GM23338 (cell line): ENCODE results near the gene RAD51. TPM values are rescaled to one million over a fixed set of nuclear protein-coding genes. Genes with fewer than 3 reads are reported as not detected.

ENCODE experiments used
- ATAC-seq: fragments of 200-7000 bp; cut with Tn5 transposase; 3 replicates; pipeline ENCODE4 v1.9.1; 2020
- DNase-seq: peaks from one replicate; pipeline ENCODE4 v3.0.0-alpha.2; 2015; ENCODE audit warnings: low spot score
- H2AFZ ChIP-seq: fragments of 200-600 bp; sonication (generic); 2 replicates; pipeline ENCODE4 v1.8.0; 2016; ENCODE audit warnings: antibody characterized with exemption, mild to moderate bottlenecking, moderate library complexity
- H3F3A ChIP-seq: fragments of 200-600 bp; sonication (generic); replicated peaks from 2 replicates; pipeline ENCODE4 v1.8.0; 2017; ENCODE audit warnings: antibody characterized with exemption, mixed run types, low read depth
- H3K27ac ChIP-seq: fragments of 200-600 bp; sonication (generic); 2 replicates; pipeline ENCODE4 v1.6.1; 2016; ENCODE audit warnings: low read depth
- H3K27me3 ChIP-seq: fragments of 200-600 bp; sonication (generic); 2 replicates; pipeline ENCODE4 v1.8.0; 2016; ENCODE audit warnings: mild to moderate bottlenecking, mixed run types, moderate library complexity; ENCODE audit not compliant: insufficient read depth
- H3K36me3 ChIP-seq: fragments of 200-600 bp; sonication (generic); 2 replicates; pipeline ENCODE4 v1.8.0; 2016; ENCODE audit warnings: mild to moderate bottlenecking; ENCODE audit not compliant: insufficient read depth
- H3K4me1 ChIP-seq: fragments of 200-600 bp; sonication (generic); 2 replicates; pipeline ENCODE4 v1.8.0; 2016; ENCODE audit warnings: mild to moderate bottlenecking, moderate library complexity; ENCODE audit not compliant: insufficient read depth
- H3K4me2 ChIP-seq: fragments of 200-600 bp; sonication (generic); 2 replicates; pipeline ENCODE4 v1.7.1; 2017; ENCODE audit warnings: mixed run types
- H3K4me3 ChIP-seq: fragments of 200-600 bp; sonication (generic); 2 replicates; pipeline ENCODE4 v1.6.1; 2016; ENCODE audit warnings: mixed run types
- H3K79me2 ChIP-seq: fragments of 200-600 bp; sonication (generic); replicated peaks from 2 replicates; pipeline ENCODE4 v1.8.0; 2017; ENCODE audit warnings: mild to moderate bottlenecking; ENCODE audit not compliant: insufficient read depth
- H3K9me2 ChIP-seq: fragments of 200-600 bp; sonication (generic); 2 replicates; pipeline ENCODE4 v1.8.0; 2017; ENCODE audit not compliant: insufficient read depth
- H4K20me1 ChIP-seq: fragments of 200-600 bp; sonication (generic); replicated peaks from 2 replicates; pipeline ENCODE4 v1.8.0; 2017; ENCODE audit warnings: mild to moderate bottlenecking; ENCODE audit not compliant: insufficient read depth
- H3K27ac Mint-ChIP-seq: 2 replicates; pipeline ENCODE4 v1.8.0; 2020; ENCODE audit warnings: inconsistent platforms, mild to moderate bottlenecking, moderate library complexity, mixed read lengths
- H3K27me3 Mint-ChIP-seq: 3 replicates; pipeline ENCODE4 v1.8.0; 2022; ENCODE audit warnings: low read depth, mild to moderate bottlenecking, moderate library complexity, mixed read lengths, inconsistent platforms; ENCODE audit not compliant: insufficient read depth, poor library complexity
- H3K36me3 Mint-ChIP-seq: 3 replicates; pipeline ENCODE4 v1.8.0; 2021; ENCODE audit warnings: low read depth, mild to moderate bottlenecking, inconsistent platforms, moderate library complexity, mixed read lengths
- H3K4me1 Mint-ChIP-seq: 3 replicates; pipeline ENCODE4 v1.8.0; 2020; ENCODE audit warnings: mild to moderate bottlenecking, inconsistent platforms, mixed read lengths
- H3K4me3 Mint-ChIP-seq: 3 replicates; pipeline ENCODE4 v1.8.0; 2021; ENCODE audit warnings: moderate library complexity, mild to moderate bottlenecking, inconsistent platforms, mixed read lengths
- H3K9me3 Mint-ChIP-seq: 3 replicates; pipeline ENCODE4 v1.8.0; 2020; ENCODE audit warnings: moderate library complexity, mild to moderate bottlenecking, inconsistent platforms, mixed read lengths
- CREB1 ChIP-seq: fragments of 250-450 bp; sonication (Bioruptor Pico); IDR thresholded peaks from 2 replicates; pipeline ENCODE4 v1.5.0; 2020; ENCODE audit warnings: low read depth, mild to moderate bottlenecking, moderate library complexity
- CTCF ChIP-seq, 2 experiments: fragments of 200-600 bp in 1 of 2; sonication (generic) in 1 of 2; conservative IDR thresholded peaks; 2 replicates each; pipeline versions ENCODE4 v1.5.1 to v1.6.1; 2016 to 2017; ENCODE audit warnings: antibody characterized with exemption in 2 of 2, low read depth in 2 of 2, mild to moderate bottlenecking in 2 of 2, moderate library complexity in 1 of 2
- EZH2 ChIP-seq: fragments of 200-600 bp; sonication (generic); IDR thresholded peaks from one replicate; pipeline ENCODE4 v1.8.0; 2017; ENCODE audit warnings: antibody characterized with exemption, mild to moderate bottlenecking, low read depth; ENCODE audit not compliant: unreplicated experiment
- EZH2phosphoT487 ChIP-seq: fragments of 200-600 bp; sonication (generic); IDR thresholded peaks from one replicate; pipeline ENCODE4 v1.8.1; 2018; ENCODE audit warnings: antibody characterized with exemption; ENCODE audit not compliant: unreplicated experiment
- JUNB ChIP-seq: IDR thresholded peaks from one replicate; pipeline ENCODE4 v1.6.1; 2016; ENCODE audit warnings: antibody characterized with exemption; ENCODE audit not compliant: unreplicated experiment
- NANOG ChIP-seq: IDR thresholded peaks from 2 replicates; pipeline ENCODE4 v1.6.1; 2016; ENCODE audit warnings: antibody characterized with exemption, borderline replicate concordance
- POLR2AphosphoS5 ChIP-seq: IDR thresholded peaks from 2 replicates; pipeline ENCODE4 v1.6.1; 2016; ENCODE audit warnings: antibody characterized with exemption, low read depth
- STAT1 ChIP-seq: IDR thresholded peaks from one replicate; pipeline ENCODE4 v1.6.1; 2016; ENCODE audit warnings: antibody characterized with exemption; ENCODE audit not compliant: unreplicated experiment
- ZNF114 ChIP-seq: fragments of 250-450 bp; sonication (Bioruptor Pico); IDR thresholded peaks from 2 replicates; pipeline ENCODE4 v1.5.0; 2020; ENCODE audit warnings: mild to moderate bottlenecking, moderate library complexity
- ZNF331 ChIP-seq: fragments of 250-450 bp; sonication (Bioruptor Pico); IDR thresholded peaks from 2 replicates; pipeline ENCODE4 v1.5.0; 2020; ENCODE audit warnings: low read depth, mild to moderate bottlenecking, moderate library complexity
- polyA plus RNA-seq: library from polyadenylated mRNA; unstranded; fragments of >200 nt; fragmentation: Nextera tagmentation; extraction: Ambion mirVana; gene quantifications from 2 replicates; pipeline ENCODE4 v1.2.1, GENCODE V29; 2016
- total RNA-seq: library from RNA; depleted of rRNA; stranded (reverse); fragments of >200 nt; shearing (Covaris generic); gene quantifications from 2 replicates; pipeline ENCODE4 v1.2.3, GENCODE V29; 2014
- TF ChIP-seq, protein P1 (sequence below): IDR thresholded peaks from one replicate; pipeline ENCODE4 v1.6.1; 2018; ENCODE audit warnings: antibody characterized with exemption; ENCODE audit not compliant: unreplicated experiment
- TF ChIP-seq, protein P2 (sequence below): fragments of 250-450 bp; sonication (Bioruptor Pico); IDR thresholded peaks from 2 replicates; pipeline ENCODE4 v1.5.0; 2020; ENCODE audit warnings: mild to moderate bottlenecking, moderate library complexity
- TF ChIP-seq, protein P3 (sequence below): IDR thresholded peaks from 2 replicates; pipeline ENCODE4 v1.6.1; 2016; ENCODE audit warnings: antibody characterized with exemption

Gene RAD51
- total and polyA plus RNA-seq, 2 experiments from 2014 or later = 20.3 to 26.2 TPM

DNA sequence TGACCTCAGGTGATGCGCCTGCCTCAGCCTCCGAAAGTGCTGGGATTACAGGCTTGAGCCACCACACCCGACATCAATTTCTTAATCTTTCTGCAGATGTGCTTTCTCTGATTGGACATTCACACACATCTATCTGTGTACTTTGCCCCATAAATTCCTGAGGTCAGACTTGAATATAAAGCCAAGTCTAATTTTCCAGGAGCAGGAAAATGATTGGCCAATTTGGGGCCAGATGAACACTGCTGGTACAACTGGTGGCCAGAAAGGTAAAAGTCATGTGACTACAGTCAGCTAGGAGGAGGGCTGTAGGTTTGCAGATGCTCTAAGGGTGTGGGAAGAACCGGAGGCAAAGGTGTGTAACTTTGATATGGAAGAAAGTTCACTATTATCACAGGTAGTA, 3.2 kb upstream of the RAD51 start:
- Histone ChIP-seq H3F3A (peaks cover 15% of the 10 kb centered on the region), H2AFZ (no peak overlapping the region), H3K4me3 (no peak overlapping the region), H3K9me2 (no peaks in the 10 kb centered on the region), H3K4me2 (no peak overlapping the region), H4K20me1 (no peaks in the 10 kb centered on the region), H3K79me2 (peaks cover 12% of the 10 kb centered on the region), H3K27ac (no peak overlapping the region), H3K4me1 (peaks cover 7% of the 10 kb centered on the region; the same call in 1 of the 2 replicates), H3K27me3 (no peaks in the 10 kb centered on the region), H3K36me3 (no peaks in the 10 kb centered on the region; the same call in 1 of the 2 replicates)
- TF ChIP-seq EZH2phosphoT487 (no peak), JUNB (no peak), ZNF331 (CRISPR knock-in tag) (no peak), EZH2 (no peak), ZNF114 (CRISPR knock-in tag) (no peak), CREB1 (CRISPR knock-in tag) (no peak), NANOG (no peak), POLR2AphosphoS5 (no peak), CTCF (conservative IDR thresholded peaks at IDR 0.05; ENCODE audit: low read depth in 2 of 2) (no peak), STAT1 (no peak)
- TF ChIP-seq, protein P1, sequence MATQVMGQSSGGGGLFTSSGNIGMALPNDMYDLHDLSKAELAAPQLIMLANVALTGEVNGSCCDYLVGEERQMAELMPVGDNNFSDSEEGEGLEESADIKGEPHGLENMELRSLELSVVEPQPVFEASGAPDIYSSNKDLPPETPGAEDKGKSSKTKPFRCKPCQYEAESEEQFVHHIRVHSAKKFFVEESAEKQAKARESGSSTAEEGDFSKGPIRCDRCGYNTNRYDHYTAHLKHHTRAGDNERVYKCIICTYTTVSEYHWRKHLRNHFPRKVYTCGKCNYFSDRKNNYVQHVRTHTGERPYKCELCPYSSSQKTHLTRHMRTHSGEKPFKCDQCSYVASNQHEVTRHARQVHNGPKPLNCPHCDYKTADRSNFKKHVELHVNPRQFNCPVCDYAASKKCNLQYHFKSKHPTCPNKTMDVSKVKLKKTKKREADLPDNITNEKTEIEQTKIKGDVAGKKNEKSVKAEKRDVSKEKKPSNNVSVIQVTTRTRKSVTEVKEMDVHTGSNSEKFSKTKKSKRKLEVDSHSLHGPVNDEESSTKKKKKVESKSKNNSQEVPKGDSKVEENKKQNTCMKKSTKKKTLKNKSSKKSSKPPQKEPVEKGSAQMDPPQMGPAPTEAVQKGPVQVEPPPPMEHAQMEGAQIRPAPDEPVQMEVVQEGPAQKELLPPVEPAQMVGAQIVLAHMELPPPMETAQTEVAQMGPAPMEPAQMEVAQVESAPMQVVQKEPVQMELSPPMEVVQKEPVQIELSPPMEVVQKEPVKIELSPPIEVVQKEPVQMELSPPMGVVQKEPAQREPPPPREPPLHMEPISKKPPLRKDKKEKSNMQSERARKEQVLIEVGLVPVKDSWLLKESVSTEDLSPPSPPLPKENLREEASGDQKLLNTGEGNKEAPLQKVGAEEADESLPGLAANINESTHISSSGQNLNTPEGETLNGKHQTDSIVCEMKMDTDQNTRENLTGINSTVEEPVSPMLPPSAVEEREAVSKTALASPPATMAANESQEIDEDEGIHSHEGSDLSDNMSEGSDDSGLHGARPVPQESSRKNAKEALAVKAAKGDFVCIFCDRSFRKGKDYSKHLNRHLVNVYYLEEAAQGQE = no peak
- TF ChIP-seq, protein P2, sequence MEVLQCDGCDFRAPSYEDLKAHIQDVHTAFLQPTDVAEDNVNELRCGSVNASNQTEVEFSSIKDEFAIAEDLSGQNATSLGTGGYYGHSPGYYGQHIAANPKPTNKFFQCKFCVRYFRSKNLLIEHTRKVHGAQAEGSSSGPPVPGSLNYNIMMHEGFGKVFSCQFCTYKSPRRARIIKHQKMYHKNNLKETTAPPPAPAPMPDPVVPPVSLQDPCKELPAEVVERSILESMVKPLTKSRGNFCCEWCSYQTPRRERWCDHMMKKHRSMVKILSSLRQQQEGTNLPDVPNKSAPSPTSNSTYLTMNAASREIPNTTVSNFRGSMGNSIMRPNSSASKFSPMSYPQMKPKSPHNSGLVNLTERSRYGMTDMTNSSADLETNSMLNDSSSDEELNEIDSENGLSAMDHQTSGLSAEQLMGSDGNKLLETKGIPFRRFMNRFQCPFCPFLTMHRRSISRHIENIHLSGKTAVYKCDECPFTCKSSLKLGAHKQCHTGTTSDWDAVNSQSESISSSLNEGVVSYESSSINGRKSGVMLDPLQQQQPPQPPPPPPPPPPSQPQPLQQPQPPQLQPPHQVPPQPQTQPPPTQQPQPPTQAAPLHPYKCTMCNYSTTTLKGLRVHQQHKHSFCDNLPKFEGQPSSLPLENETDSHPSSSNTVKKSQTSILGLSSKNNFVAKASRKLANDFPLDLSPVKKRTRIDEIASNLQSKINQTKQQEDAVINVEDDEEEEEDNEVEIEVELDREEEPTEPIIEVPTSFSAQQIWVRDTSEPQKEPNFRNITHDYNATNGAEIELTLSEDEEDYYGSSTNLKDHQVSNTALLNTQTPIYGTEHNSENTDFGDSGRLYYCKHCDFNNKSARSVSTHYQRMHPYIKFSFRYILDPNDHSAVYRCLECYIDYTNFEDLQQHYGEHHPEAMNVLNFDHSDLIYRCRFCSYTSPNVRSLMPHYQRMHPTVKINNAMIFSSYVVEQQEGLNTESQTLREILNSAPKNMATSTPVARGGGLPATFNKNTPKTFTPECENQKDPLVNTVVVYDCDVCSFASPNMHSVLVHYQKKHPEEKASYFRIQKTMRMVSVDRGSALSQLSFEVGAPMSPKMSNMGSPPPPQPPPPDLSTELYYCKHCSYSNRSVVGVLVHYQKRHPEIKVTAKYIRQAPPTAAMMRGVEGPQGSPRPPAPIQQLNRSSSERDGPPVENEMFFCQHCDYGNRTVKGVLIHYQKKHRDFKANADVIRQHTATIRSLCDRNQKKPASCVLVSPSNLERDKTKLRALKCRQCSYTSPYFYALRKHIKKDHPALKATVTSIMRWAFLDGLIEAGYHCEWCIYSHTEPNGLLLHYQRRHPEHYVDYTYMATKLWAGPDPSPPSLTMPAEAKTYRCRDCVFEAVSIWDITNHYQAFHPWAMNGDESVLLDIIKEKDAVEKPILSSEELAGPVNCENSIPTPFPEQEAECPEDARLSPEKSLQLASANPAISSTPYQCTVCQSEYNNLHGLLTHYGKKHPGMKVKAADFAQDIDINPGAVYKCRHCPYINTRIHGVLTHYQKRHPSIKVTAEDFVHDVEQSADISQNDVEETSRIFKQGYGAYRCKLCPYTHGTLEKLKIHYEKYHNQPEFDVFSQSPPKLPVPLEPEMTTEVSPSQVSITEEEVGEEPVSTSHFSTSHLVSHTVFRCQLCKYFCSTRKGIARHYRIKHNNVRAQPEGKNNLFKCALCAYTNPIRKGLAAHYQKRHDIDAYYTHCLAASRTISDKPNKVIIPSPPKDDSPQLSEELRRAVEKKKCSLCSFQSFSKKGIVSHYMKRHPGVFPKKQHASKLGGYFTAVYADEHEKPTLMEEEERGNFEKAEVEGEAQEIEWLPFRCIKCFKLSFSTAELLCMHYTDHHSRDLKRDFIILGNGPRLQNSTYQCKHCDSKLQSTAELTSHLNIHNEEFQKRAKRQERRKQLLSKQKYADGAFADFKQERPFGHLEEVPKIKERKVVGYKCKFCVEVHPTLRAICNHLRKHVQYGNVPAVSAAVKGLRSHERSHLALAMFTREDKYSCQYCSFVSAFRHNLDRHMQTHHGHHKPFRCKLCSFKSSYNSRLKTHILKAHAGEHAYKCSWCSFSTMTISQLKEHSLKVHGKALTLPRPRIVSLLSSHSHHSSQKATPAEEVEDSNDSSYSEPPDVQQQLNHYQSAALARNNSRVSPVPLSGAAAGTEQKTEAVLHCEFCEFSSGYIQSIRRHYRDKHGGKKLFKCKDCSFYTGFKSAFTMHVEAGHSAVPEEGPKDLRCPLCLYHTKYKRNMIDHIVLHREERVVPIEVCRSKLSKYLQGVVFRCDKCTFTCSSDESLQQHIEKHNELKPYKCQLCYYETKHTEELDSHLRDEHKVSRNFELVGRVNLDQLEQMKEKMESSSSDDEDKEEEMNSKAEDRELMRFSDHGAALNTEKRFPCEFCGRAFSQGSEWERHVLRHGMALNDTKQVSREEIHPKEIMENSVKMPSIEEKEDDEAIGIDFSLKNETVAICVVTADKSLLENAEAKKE = no peak
- TF ChIP-seq, protein P3, sequence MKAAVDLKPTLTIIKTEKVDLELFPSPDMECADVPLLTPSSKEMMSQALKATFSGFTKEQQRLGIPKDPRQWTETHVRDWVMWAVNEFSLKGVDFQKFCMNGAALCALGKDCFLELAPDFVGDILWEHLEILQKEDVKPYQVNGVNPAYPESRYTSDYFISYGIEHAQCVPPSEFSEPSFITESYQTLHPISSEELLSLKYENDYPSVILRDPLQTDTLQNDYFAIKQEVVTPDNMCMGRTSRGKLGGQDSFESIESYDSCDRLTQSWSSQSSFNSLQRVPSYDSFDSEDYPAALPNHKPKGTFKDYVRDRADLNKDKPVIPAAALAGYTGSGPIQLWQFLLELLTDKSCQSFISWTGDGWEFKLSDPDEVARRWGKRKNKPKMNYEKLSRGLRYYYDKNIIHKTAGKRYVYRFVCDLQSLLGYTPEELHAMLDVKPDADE = no peak
- H3K4me1 Mint-ChIP-seq = peaks cover 16% of the 10 kb centered on the region
- H3K27me3 Mint-ChIP-seq = peaks cover 13% of the 10 kb centered on the region
- 0 out of 3 replicates have a peak, but pooled peaks cover 2% of the 10 kb centered on the region for H3K9me3 Mint-ChIP-seq
- peaks cover 12% of the 10 kb centered on the region for H3K36me3 Mint-ChIP-seq
- DNase-seq = no peak
- H3K4me3 Mint-ChIP-seq = no peak overlapping the region
- no peak overlapping the region for H3K27ac Mint-ChIP-seq
- ATAC-seq = no peak
